Left ventricle myocardium inferior (tissue), 1 donor: Measurements from ENCODE around the gene PRELP. TPM values are rescaled to one million over a fixed set of nuclear protein-coding genes. Genes with fewer than 3 reads are reported as not detected.

Source experiments
- DNase-seq: peaks from one replicate; pipeline ENCODE4 v3.0.0-alpha.2; 2020
- H3K27ac ChIP-seq: fragments of 200-600 bp; replicated peaks from 2 replicates; pipeline ENCODE4 v1.8.0; 2021
- H3K27me3 ChIP-seq: fragments of 200-600 bp; 2 replicates; pipeline ENCODE4 v1.8.0; 2021; ENCODE audit warnings: low read depth
- H3K36me3 ChIP-seq: fragments of 200-600 bp; 2 replicates; pipeline ENCODE4 v1.8.0; 2021
- H3K4me1 ChIP-seq: fragments of 200-600 bp; 2 replicates; pipeline ENCODE4 v1.8.0; 2021
- H3K4me3 ChIP-seq: fragments of 200-600 bp; 2 replicates; pipeline ENCODE4 v1.8.0; 2021; ENCODE audit warnings: mild to moderate bottlenecking, moderate library complexity
- H3K9me3 ChIP-seq: fragments of 200-600 bp; replicated peaks from 2 replicates; pipeline ENCODE4 v1.8.0; 2021
- CTCF ChIP-seq: fragments of 200-600 bp; IDR thresholded peaks from 2 replicates; pipeline ENCODE4 v1.8.0; 2021; ENCODE audit warnings: antibody characterized with exemption, mild to moderate bottlenecking, borderline replicate concordance
- intact Hi-C: fragments of 100-400 bp; cut with micrococcal nuclease; formaldehyde crosslinking; loops from one replicate; pipeline ENCODE4 v1.11.0; 2022
- total RNA-seq: library from RNA; stranded (reverse); fragmentation: NEBNext Ultra II Directional; extraction: Animal tissue kit (Norgen Biotek cat#: 25700); gene quantifications from one replicate; pipeline ENCODE4 v1.2.1, GENCODE V29; 2021
- donor health status: DM: no; HTN: yes; CAD: no; lungs with severe emphysema.

Gene PRELP
- total RNA-seq, 1 donor from 2014 or later: 22.5 TPM

- DNase-seq: no peak
- H3K27me3 ChIP-seq: no peaks in the 10 kb centered on the region
- H3K4me1 ChIP-seq: peaks cover 26% of the 10 kb centered on the region
- no peak for TF ChIP-seq CTCF
- intact Hi-C loops: no loop called here
- no peaks in the 10 kb centered on the region for H3K36me3 ChIP-seq
- no peaks in the 10 kb centered on the region for H3K9me3 ChIP-seq
- no peak overlapping the region for H3K4me3 ChIP-seq
- H3K27ac ChIP-seq: no peak overlapping the region
Measured at GRCh38 chr1:203539831-203540546, 64.4 kb downstream of the PRELP start.

Other genes starting within 250 kb of the PRELP start
- gene CHIT1, start 246.1 kb upstream of the PRELP start, total RNA-seq: not detected
- 73.7 TPM for gene BTG2, start 170.3 kb upstream of the PRELP start, total RNA-seq
- gene FMOD, start 124.7 kb upstream of the PRELP start, total RNA-seq: 11.2 TPM
- not detected for gene OPTC, start 18.3 kb downstream of the PRELP start, total RNA-seq
- 97.7 TPM for gene ATP2B4, start 151.0 kb downstream of the PRELP start, total RNA-seq